CD4-positive, alpha-beta T cell treated with Interleukin-15 for 1 hour (primary cell): ENCODE measurements around the gene COL26A1.
"Not testable (repeated sequence)": the region's sequence is repeated elsewhere in the genome, so short reads cannot be mapped to it uniquely, and the experiment has no call there.

Source experiments
- DNase-seq: peaks from one replicate; pipeline ENCODE4 v3.0.0-alpha.2; 2020

COL26A1 gene

GRCh38 chr7:101505510-101505909, 142.8 kb downstream of the COL26A1 start:
- not testable (repeated sequence) for DNase-seq

- no peak for DNase-seq
These were observed 143.9 kb downstream of the COL26A1 start for GRCh38 chr7:101506531-101506930.

GRCh38 chr7:101507327-101507726, 144.7 kb downstream of the COL26A1 start:
- no peak for DNase-seq

GRCh38 chr7:101507791-101508252, 145.1 kb downstream of the COL26A1 start:
- no peak for DNase-seq

- no peak for DNase-seq
These were observed 147.6 kb downstream of the COL26A1 start for GRCh38 chr7:101510297-101510696.

- no peak for DNase-seq
These were observed 149.3 kb downstream of the COL26A1 start for GRCh38 chr7:101511965-101512364.

- no peak for DNase-seq
These were observed 154.2 kb downstream of the COL26A1 start for GRCh38 chr7:101516851-101517250.

- DNase-seq = no peak
These were observed 154.6 kb downstream of the COL26A1 start for GRCh38 chr7:101517304-101517703.

- DNase-seq = no peak
These were observed 155.7 kb downstream of the COL26A1 start for GRCh38 chr7:101518336-101518735.

GRCh38 chr7:101519324-101520023, 156.8 kb downstream of the COL26A1 start:
- no peak for DNase-seq

GRCh38 chr7:101521430-101521925, 158.8 kb downstream of the COL26A1 start:
- DNase-seq = no peak

- DNase-seq = no peak
These were observed 159.3 kb downstream of the COL26A1 start for GRCh38 chr7:101522021-101522420.

GRCh38 chr7:101527844-101528667, 165.4 kb downstream of the COL26A1 start:
- DNase-seq = no peak

GRCh38 chr7:101529560-101529959, 166.9 kb downstream of the COL26A1 start:
- DNase-seq = no peak

- no peak for DNase-seq
These were observed 169.2 kb downstream of the COL26A1 start for GRCh38 chr7:101531726-101532357.

GRCh38 chr7:101532400-101533102, 169.9 kb downstream of the COL26A1 start:
- no peak for DNase-seq

GRCh38 chr7:101533103-101533465, 170.4 kb downstream of the COL26A1 start:
- DNase-seq = no peak

- DNase-seq = no peak
These were observed 171.5 kb downstream of the COL26A1 start for GRCh38 chr7:101534015-101534803.

- DNase-seq = no peak
These were observed 172.2 kb downstream of the COL26A1 start for GRCh38 chr7:101534873-101535272.

GRCh38 chr7:101535351-101535751, 172.7 kb downstream of the COL26A1 start:
- DNase-seq = no peak

GRCh38 chr7:101536232-101536631, 173.6 kb downstream of the COL26A1 start:
- no peak for DNase-seq

- DNase-seq = no peak
These were observed 174.0 kb downstream of the COL26A1 start for GRCh38 chr7:101536668-101537067.
